OCI-LY7 (cell line): ENCODE results near the gene FAM110D.

Source experiments
- CTCF ChIP-seq: fragments of 200-600 bp; sonication (generic); conservative IDR thresholded peaks from 2 replicates; pipeline ENCODE4 v1.5.1; 2014; ENCODE audit warnings: mild to moderate bottlenecking, antibody characterized with exemption, low read length, moderate library complexity, mixed read lengths
- EZH2phosphoT487 ChIP-seq: fragments of 200-600 bp; sonication (generic); IDR thresholded peaks from 2 replicates; pipeline ENCODE4 v1.6.1; 2018; ENCODE audit warnings: low read depth, borderline replicate concordance, mild to moderate bottlenecking, mixed run types, antibody characterized with exemption, low read length, moderate library complexity, mixed read lengths

DNA sequence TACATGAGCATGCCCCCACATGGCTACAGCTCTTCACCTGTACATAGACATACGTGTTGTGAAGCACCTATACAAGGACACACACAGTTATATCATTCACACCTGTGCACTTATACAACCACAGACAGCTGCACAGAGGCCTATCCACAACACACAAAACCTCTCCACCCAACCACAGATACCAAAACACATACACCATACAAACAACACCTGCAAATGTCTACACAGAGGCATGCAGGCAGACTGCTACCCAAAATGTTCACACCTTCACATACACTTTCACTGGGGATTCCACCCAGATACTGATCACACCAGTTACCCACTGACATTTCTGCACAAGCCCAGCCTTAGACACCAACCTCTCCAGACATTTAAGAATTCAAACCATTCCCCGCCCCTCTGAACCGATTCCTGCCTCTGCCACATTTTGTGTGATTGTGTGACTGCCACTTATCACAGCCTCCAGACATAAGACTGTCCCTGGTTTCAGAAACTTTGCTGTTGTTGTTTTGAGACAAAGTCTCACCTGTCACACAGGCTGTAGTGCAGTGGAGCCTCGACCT, 7.9 kb downstream of the FAM110D start:
- no peak for TF ChIP-seq EZH2phosphoT487
- TF ChIP-seq CTCF: no peak
